Glutamatergic neuron (in vitro differentiated cells): ENCODE data around the gene CENPN. TPM values are rescaled to one million over a fixed set of nuclear protein-coding genes. Genes with fewer than 3 reads are reported as not detected.

Source experiments
- total RNA-seq: library from RNA; stranded (reverse); fragmentation: NEBNext Ultra II Directional; extraction: Animal tissue kit (Norgen Biotek cat#: 25700); gene quantifications from one replicate; pipeline ENCODE4 v1.2.1, GENCODE V29; 2021; ENCODE audit not compliant: unreplicated experiment

The CENPN gene
- total RNA-seq, 1 donor from 2014 or later: 9.2 TPM

Other genes with a start within 250 kb of the CENPN start
- 30.5 TPM for gene CDYL2, start 202.6 kb upstream of the CENPN start, total RNA-seq
- gene CMC2, start 329 bp upstream of the CENPN start, total RNA-seq: 76.2 TPM
- 61.5 TPM for gene ATMIN, start 28.6 kb downstream of the CENPN start, total RNA-seq
- gene C16orf46, start 70.0 kb downstream of the CENPN start, total RNA-seq: 1.0 TPM
- 30.0 TPM for gene GCSH, start 89.2 kb downstream of the CENPN start, total RNA-seq
- gene BCO1, start 231.5 kb downstream of the CENPN start, total RNA-seq: not detected